ENCODE results near the gene MEPE. TPM values are rescaled to one million over a fixed set of nuclear protein-coding genes. Genes with fewer than 3 reads are reported as not detected.

The MEPE gene
- total RNA-seq, 1 donor from 2014 or later = not detected

DNA sequence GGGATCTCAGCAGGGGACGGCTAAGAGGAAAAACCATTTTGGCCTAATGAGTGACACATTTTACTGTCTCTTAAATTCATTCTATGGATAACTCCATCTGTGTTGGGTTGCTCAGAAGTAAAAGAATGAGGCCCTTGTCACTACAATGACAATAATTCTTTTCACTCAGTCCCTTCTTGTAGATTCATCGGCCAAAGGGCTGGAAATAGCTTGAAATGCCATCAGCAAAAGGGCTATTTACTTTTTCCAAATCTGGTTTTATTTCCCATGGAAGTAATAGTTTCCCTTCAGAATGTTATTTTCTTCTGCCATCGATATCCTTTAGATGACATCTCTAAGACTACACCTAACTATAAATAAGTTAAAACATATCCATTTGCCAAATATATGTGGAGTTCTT lies 7.4 kb downstream of the MEPE start:
- DNase-seq = no peak
- Histone ChIP-seq H3K4me3 (no peak overlapping the region), H3K9me3 (no peaks in the 10 kb centered on the region), H3K27me3 (ENCODE audit: low read depth) (no peaks in the 10 kb centered on the region), H3K27ac (no peak overlapping the region), H3K36me3 (no peaks in the 10 kb centered on the region), H3K4me1 (no peaks in the 10 kb centered on the region)
- TF ChIP-seq, protein P1, sequence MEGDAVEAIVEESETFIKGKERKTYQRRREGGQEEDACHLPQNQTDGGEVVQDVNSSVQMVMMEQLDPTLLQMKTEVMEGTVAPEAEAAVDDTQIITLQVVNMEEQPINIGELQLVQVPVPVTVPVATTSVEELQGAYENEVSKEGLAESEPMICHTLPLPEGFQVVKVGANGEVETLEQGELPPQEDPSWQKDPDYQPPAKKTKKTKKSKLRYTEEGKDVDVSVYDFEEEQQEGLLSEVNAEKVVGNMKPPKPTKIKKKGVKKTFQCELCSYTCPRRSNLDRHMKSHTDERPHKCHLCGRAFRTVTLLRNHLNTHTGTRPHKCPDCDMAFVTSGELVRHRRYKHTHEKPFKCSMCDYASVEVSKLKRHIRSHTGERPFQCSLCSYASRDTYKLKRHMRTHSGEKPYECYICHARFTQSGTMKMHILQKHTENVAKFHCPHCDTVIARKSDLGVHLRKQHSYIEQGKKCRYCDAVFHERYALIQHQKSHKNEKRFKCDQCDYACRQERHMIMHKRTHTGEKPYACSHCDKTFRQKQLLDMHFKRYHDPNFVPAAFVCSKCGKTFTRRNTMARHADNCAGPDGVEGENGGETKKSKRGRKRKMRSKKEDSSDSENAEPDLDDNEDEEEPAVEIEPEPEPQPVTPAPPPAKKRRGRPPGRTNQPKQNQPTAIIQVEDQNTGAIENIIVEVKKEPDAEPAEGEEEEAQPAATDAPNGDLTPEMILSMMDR (IDR thresholded peaks at IDR 0.05) = no peak
- intact Hi-C loops (cut with DNase I) = no loop called here
- ATAC-seq = no peak

DNA sequence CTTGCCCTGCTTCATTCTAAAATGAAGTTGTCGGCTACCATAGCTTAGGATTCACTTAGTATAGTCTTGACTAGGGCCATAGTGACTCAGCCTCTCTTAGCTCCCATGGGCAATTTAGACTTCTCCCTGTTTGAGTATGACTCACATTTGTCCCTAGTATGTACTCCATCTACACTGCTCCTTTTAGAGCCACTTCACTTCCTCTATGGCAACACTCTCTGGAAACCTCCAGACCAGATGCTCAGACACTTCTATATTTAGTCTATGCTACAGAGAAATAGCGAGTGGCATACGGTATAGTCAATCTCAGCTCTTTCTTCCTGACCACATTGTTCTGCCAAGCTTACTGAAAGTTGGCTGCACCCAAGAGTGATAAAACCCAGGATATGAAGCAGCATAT lies 11.2 kb downstream of the MEPE start:
- H3K4me3 ChIP-seq = no peak overlapping the region
- H3K27me3 ChIP-seq (ENCODE audit: low read depth) = no peaks in the 10 kb centered on the region
- TF ChIP-seq, protein P1 (IDR thresholded peaks at IDR 0.05) = no peak
- H3K9me3 ChIP-seq = no peaks in the 10 kb centered on the region
- no peak overlapping the region for H3K27ac ChIP-seq
- H3K36me3 ChIP-seq = no peaks in the 10 kb centered on the region
- peaks cover 5% of the 10 kb centered on the region for H3K4me1 ChIP-seq
- ATAC-seq (peak; percentile 88 to 90), DNase-seq (no peak)
- intact Hi-C loops (cut with DNase I) = no loop called here

DNA sequence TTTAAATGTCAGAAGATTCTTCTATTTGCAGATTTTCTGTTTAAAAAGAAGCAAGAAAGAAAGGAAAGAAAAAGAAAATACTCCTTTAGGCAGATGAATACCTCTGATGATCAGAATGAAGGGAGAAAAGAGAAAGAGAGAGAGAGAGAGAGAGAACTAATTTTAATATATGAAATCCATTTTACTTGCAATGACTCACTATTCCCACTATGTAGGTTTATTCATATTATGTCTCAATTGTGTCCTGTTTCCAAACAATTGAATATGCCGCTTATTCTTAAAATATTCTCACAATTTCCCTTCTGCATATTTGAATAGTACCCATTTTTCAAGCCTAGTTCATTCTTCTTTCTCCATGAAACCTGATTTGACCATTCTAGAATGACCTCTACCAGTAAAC lies 11.7 kb downstream of the MEPE start:
- Histone ChIP-seq H3K4me3 (no peak overlapping the region), H3K4me1 (peaks cover 10% of the 10 kb centered on the region), H3K36me3 (no peaks in the 10 kb centered on the region), H3K9me3 (no peaks in the 10 kb centered on the region), H3K27ac (no peak overlapping the region), H3K27me3 (ENCODE audit: low read depth) (no peaks in the 10 kb centered on the region)
- DNase-seq (no peak), ATAC-seq (no peak)
- TF ChIP-seq, protein P1 (IDR thresholded peaks at IDR 0.05) = no peak
- intact Hi-C loops (cut with DNase I) = no loop called here

DNA sequence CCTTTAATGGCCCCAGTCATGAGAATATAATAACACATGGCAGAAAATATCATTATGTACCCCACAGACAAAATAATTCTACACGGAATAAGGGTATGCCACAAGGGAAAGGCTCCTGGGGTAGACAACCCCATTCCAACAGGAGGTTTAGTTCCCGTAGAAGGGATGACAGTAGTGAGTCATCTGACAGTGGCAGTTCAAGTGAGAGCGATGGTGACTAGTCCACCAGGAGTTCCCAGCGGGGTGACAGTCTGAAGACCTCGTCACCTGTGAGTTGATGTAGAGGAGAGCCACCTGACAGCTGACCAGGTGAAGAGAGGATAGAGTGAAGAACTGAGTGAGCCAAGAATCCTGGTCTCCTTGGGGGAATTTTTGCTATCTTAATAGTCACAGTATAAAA lies 13.5 kb downstream of the MEPE start:
- no peak overlapping the region for H3K27ac ChIP-seq
- no peak overlapping the region for H3K4me3 ChIP-seq
- intact Hi-C loops (cut with DNase I) = no loop called here
- H3K9me3 ChIP-seq = no peaks in the 10 kb centered on the region
- no peaks in the 10 kb centered on the region for H3K27me3 ChIP-seq (ENCODE audit: low read depth)
- ATAC-seq (no peak), DNase-seq (no peak)
- TF ChIP-seq, protein P1 (IDR thresholded peaks at IDR 0.05) = no peak
- peaks cover 13% of the 10 kb centered on the region for H3K4me1 ChIP-seq
- no peaks in the 10 kb centered on the region for H3K36me3 ChIP-seq

DNA sequence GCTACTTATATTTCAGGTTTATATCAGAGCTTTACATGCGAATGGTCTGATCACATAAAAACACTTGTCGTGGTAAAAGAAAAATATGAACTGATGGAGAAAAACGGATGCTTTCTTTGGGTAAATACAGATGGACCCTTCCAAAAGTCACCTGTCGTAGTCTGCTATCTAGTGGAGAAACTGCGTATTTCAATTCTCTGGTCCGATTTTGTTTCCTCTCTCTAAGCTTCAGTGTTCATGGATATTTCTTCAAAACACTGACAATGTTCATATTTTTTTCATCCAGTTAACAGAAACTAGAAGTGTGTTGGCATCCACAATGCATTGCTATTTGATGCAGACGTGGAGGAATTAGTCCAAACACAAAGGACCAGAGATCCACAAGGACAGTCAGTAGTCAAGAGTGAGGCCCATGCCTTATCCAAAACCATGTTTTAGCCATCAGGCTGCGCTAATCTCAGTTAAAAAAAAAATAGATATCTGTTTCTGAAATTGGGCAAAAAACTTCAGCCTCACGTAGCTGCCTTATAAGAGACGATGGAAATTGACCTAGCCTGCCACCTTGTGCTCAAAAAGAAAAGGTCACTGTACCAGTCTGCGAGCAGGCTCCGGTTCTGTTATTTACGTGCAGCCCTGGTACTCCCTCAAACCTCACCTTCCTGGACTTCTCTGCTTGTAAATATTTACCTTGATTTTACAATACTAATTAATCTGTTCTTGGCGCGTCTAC lies 16.0 kb downstream of the MEPE start:
- H3K27ac ChIP-seq = no peak overlapping the region
- no peaks in the 10 kb centered on the region for H3K36me3 ChIP-seq
- no peak overlapping the region for H3K4me3 ChIP-seq
- peak; percentile 82 to 83 for ATAC-seq
- DNase-seq = peak; percentile 48
- intact Hi-C loops (cut with DNase I) = no loop called here
- H3K4me1 ChIP-seq = peaks cover 17% of the 10 kb centered on the region
- TF ChIP-seq, protein P1 (IDR thresholded peaks at IDR 0.05) = peak; percentile 61
- no peaks in the 10 kb centered on the region for H3K9me3 ChIP-seq
- no peaks in the 10 kb centered on the region for H3K27me3 ChIP-seq (ENCODE audit: low read depth)

Measured in lower lobe of right lung (tissue), 2 donors.